ENCODE results near the gene ADIG. TPM values are rescaled to one million over a fixed set of nuclear protein-coding genes. Genes with fewer than 3 reads are reported as not detected.

Gene ADIG
- total RNA-seq (2014; rRNA removed; shearing (Covaris generic); ENCODE audit: low replicate concordance): not detected in 2 replicates

DNA sequence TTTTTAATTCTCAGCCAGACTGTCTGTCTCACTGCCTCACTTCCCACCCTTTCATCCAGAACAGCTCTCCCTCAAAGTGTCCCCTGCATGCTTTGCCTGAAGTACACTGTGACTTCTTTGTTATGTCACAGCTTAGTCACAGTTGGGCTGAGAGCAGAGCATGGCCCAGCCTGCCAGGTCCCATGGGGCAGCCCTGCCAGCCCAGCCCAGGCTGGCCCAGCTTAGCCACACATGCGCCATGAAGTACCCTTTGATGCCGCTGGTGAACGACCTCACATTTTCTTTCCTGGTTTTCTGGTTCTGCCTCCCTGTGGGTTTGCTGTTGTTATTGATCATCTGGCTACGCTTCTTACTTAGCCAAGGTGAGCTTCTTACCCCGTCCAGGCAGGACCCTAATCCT lies at the start of gene ADIG:
Gene ADIG, plus strand, starts transcription at position 185 of the 400 bp plus-strand sequence. Its CDS starts 54 bp downstream, at position 239.
- DNase-seq: no peak
- Histone ChIP-seq H3K36me3 (peaks cover 22% of the 10 kb centered on the region), H3K27me3 (no peaks in the 10 kb centered on the region), H3K9me3 (no peaks in the 10 kb centered on the region), H3K4me3 (no peak within 1 kb of the TSS)

DNA sequence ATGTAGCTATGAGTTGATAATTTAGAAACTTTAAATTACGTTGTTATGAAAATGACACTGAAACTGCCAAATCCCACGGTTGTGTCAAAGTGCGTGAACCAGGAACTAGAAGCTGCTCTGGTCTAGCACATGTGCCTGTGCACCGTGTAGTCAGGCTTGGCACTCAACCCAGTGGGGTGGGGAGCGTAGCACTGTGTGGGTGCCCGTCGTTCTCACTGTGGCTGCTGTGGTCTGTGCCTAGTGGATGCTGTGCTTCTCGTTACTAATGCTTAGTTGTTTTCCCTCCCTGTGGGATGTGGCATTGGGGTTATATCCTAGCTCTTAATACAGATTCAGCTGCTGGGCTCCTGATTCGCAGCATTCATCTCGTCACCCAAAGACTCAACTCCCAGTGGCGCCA lies 46.2 kb upstream of the ADIG start:
- Histone ChIP-seq H3K27me3 (no peaks in the 10 kb centered on the region), H3K4me3 (no peak overlapping the region), H3K36me3 (peaks cover 62% of the 10 kb centered on the region), H3K9me3 (no peaks in the 10 kb centered on the region)
- DNase-seq: no peak

DNA sequence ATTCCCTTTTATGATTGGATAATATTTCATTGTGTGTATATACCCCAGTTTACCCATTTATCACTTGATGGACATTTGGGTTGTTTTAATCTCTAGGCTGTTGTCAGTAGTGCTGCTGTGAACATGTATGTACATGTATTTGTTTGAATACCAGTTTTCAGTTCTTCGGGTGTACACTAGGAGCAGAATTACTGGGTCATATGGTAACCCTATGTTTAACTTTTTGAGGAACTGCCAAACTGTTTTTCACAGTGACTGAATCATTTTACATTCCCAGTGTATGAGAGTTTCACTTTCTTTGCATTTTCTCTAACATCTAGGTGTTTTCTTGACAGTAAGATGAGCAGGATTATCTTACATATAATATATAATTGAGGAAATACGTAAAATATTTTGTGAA lies 44.7 kb upstream of the ADIG start:
- Histone ChIP-seq H3K4me3 (no peak overlapping the region), H3K27me3 (no peaks in the 10 kb centered on the region), H3K36me3 (peaks cover 73% of the 10 kb centered on the region), H3K9me3 (no peaks in the 10 kb centered on the region)
- DNase-seq: no peak

DNA sequence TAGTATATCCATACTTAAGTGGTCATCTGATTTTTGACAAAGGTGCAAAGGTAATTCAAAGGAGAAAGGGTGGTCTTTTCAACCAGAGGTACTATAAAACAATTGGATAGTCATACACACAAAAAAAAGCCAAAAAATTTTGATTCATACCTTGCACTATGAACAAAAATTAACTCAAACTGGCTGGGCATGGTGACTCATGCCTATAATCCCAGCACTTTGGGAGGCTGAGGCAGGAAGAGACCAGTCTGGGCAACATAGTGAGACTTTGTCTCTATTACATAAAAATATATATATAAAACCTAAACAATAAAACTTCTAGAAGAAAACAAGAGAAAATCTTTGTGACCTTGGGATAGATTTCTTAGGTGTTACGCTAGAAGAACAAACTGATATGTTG lies 43.8 kb upstream of the ADIG start:
- no peaks in the 10 kb centered on the region for H3K9me3 ChIP-seq
- no peak overlapping the region for H3K4me3 ChIP-seq
- no peaks in the 10 kb centered on the region for H3K27me3 ChIP-seq
- peaks cover 79% of the 10 kb centered on the region for H3K36me3 ChIP-seq
- peak; percentile 3 for DNase-seq

DNA sequence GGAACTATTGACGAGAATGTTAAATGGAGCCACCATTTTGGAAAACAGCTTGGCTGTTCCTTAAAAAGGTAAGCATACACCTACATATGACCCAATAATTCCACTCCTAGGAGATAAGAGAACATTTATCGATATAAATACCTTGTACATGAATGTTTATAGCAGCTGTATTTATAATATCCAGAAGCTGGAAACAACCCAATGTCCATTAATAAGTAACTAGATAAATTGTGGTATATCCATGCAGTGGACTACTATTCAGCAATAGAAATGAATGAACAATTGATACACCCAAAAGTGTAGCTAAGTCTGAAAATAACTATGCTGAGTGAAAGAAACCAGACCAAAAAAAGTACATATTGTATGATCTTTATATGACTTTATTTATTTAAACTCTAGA lies 42.2 kb upstream of the ADIG start:
- peaks cover 81% of the 10 kb centered on the region for H3K36me3 ChIP-seq
- H3K9me3 ChIP-seq: no peaks in the 10 kb centered on the region
- no peak overlapping the region for H3K4me3 ChIP-seq
- no peaks in the 10 kb centered on the region for H3K27me3 ChIP-seq
- no peak for DNase-seq

DNA sequence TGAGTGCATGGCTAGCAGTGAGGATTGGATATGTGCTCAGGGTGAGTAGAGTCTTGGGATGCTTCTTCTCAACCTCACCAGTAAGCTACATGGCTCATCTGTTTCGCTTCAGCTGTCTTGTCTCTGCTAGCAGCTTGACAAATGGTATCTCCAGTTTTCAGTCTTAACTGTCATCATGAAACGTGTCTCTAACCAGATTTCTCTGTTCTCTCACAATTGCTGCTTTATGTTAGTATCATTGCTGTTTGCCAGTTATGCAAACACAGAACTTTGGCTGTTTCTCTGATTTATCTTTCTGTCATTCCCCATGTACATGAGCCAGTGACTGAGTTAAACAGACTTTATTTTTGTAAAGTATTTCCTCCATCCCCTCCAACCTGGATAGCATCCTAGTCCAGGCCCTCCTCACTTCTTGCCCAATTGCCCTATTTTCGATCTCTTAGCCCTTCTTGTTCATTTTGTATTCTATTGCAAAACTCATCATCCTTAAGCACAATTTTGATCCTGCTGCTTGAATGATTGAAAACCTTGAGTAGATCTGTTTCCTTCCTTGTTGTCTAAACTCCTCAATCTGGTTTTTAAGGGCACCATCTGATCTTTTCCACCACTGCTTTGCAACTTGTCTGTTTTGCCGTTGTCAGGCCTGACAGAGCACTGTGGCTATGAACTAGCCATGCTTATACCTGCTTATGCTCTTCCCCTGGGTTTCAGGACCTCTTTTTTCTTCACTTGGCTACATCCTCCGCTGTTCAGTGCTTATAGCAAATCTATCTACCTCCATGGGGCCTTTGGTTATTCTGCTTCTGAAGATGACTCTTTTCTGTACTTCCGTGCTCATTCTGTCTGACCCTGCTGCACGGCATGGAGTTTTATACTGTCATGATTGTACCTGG lies 37.7 kb upstream of the ADIG start:
- DNase-seq: no peak
- H3K4me3 ChIP-seq: no peak overlapping the region
- H3K27me3 ChIP-seq: no peaks in the 10 kb centered on the region
- H3K36me3 ChIP-seq: peaks cover 75% of the 10 kb centered on the region
- no peaks in the 10 kb centered on the region for H3K9me3 ChIP-seq

DNA sequence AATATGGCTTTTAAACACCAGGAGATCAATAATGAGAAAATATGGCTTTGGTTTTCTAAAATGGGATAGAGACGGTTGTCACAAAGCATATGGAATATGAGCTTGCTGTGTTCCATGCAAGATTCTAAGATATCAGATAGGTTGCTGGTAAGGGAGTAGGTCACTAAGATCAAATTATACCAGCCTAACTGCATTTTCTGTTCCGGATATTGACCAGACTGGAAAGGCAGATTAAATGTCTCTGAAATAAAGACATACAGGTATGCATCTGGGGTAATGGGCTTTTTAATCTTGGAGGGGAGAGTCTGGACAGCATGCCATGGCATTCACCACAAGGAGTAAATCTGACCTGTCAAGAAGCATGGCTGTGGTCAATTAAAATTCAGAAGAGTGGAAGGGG lies 35.2 kb upstream of the ADIG start:
- no peak overlapping the region for H3K4me3 ChIP-seq
- H3K36me3 ChIP-seq: peaks cover 78% of the 10 kb centered on the region
- H3K9me3 ChIP-seq: no peaks in the 10 kb centered on the region
- no peak for DNase-seq
- no peaks in the 10 kb centered on the region for H3K27me3 ChIP-seq

DNA sequence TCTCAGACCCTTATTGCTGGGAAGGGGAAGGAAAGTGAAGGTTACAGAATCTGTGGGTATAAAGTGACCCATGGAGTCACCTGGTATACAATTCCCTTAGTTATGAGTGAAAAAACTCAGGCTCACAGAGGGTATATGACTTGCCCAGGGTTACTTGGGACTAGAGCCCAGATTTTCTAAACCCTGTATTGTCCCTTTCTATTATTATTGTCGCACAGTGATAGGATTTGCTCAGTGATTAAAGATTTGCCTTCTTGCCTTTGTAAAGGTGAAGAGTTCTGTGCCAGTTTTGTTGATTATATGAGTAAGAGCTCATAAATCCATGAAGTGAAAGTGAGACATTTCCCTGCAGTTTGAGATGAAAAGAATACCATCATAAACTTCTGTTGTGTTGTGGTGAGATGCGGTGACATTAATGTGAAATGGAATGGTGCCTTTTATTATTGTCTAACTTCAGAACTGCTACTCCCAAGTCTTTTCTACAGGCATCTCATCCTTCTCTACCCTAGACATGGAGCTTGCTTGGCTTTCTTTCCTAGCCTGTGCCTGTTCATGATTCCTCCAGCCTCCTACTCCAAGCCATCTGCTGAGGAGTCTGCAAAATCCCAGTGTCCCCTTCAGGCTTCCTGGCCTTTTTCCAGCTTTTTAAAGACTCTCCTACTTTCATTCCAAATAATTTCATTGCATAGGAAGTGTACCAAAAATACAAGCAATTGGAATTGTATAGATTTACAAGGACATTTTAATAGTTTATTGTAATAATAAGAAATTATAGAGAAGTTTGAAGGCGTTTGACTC lies 33.5 kb upstream of the ADIG start:
- DNase-seq: no peak
- H3K36me3 ChIP-seq: peaks cover 76% of the 10 kb centered on the region
- no peak overlapping the region for H3K4me3 ChIP-seq

DNA sequence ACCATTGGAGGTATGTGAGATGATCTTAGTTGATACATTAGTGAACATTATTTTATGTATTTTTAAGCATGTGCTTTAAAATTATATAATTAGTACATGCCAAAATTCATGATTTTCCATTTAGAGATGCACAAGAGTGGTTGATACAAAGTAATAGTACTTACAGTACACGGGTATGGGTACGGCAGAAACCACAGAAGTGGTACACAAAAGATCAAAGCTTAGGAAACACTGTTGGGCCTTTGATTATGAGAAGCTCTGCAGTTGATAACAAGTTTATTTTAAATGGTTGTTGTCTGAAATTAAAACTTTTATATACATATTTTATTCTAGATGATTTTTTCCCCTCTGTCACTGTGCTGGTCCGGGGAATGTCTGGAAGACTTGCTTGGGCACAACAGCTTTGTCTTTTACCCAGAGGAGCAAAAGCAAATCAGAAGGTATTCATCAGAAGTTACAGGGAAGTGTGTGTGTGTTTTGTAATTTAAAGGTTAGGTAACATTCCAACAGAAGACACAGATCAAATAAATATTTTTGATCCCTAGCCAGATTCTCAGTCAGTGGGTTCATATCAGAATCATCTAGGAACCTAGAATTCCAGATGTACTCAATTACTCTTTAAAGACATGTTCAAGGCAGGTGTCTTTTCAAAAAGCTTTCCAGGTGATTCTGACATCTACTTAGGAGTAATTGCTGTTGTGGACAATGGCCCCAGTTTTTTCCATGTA lies 32.5 kb upstream of the ADIG start:
- H3K4me3 ChIP-seq: no peak overlapping the region
- H3K27me3 ChIP-seq: no peaks in the 10 kb centered on the region
- H3K9me3 ChIP-seq: no peaks in the 10 kb centered on the region
- peaks cover 77% of the 10 kb centered on the region for H3K36me3 ChIP-seq
- DNase-seq: no peak

More for the DNA sequence above, 33.5 kb upstream of the ADIG start:
- Histone ChIP-seq H3K9me3 (no peaks in the 10 kb centered on the region), H3K27me3 (no peaks in the 10 kb centered on the region)

DNA sequence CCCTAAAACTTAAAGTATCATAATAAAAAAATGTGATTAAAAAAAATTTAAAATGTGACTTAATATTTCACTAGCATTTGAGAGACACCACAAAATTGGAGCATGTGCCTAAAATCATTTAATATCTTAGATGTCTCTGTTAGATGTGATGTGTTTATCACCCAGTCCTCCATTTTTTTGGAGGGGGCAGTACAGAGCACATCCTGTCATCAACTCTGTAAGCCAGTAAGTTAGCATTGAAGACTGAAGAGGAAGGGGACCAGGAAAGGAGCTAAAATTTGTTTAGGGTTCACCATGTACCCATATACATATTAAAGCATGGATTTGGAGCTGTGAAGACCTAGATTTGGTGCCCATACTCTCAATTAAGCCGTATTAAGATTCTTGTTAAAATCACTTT lies 30.7 kb upstream of the ADIG start:
- Histone ChIP-seq H3K9me3 (no peaks in the 10 kb centered on the region), H3K36me3 (peaks cover 76% of the 10 kb centered on the region), H3K27me3 (no peaks in the 10 kb centered on the region), H3K4me3 (no peak overlapping the region)
- no peak for DNase-seq

DNA sequence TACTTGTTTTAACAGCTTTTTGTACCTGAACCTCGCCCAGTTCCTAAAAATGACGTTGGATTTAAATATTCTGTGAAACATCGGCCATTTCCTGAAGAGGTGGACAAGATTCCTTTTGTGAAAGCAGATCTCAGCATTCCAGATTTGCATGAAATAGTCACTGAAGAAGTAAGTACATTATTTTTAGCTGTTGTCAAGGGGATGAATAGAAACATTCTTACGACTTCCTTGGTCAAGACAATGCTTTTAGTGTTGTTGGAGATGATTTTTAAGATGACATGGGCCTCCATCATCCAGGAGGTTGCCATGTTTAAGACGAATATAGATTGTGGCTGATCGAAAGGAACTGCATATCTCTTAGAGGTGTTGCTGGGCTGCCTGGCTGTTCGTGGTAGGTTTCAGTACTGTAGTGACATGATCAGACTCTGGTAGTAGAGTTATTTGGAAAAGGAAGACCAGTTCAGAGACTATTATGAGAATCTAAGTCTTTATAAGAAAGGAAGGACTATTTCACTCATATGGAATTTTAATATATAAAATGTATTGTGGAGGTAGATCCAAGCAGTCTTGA lies 29.9 kb upstream of the ADIG start:
- peaks cover 75% of the 10 kb centered on the region for H3K36me3 ChIP-seq
- DNase-seq: no peak
- no peaks in the 10 kb centered on the region for H3K9me3 ChIP-seq
- no peak overlapping the region for H3K4me3 ChIP-seq
- no peaks in the 10 kb centered on the region for H3K27me3 ChIP-seq

DNA sequence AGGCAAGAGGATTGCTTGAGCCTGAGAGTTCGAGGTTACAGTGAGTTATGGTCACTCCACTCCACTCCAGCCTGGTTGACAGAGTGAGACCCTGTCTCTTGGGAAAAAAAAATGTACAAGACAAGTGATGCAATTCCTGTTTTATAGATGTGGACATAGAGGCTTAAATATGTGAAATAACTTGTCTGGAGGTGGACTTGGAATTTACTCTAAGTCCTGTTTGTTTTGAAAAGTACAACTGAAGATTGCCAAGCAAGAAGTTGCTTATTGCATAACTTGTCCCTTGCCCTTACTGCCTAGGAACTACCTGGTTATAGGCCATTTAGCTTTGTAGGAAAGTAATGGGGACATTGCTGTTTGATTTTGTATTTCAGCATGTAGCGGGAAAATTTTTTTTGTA lies 26.0 kb upstream of the ADIG start:
- Histone ChIP-seq H3K4me3 (no peak overlapping the region), H3K27me3 (no peaks in the 10 kb centered on the region), H3K9me3 (no peaks in the 10 kb centered on the region), H3K36me3 (peaks cover 50% of the 10 kb centered on the region)
- no peak for DNase-seq

DNA sequence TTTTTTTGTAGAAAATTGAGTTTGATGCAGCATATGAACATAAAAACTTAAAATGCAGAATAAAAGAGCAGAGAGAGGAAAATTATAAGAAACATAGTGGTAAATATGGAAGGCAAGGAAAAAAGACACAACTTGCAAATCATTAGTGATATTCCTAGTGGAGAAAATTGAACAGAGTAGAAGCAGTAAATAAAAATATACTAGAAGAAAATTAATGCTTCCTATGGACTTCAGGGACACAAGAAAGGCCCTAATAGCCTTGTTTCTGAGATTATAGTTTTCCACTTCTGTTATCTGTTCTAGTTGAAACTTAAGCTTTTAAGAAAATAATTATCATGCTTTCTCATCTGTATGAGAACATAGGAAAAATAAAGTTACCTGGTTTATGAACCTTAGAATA lies 25.6 kb upstream of the ADIG start:
- peaks cover 48% of the 10 kb centered on the region for H3K36me3 ChIP-seq
- H3K9me3 ChIP-seq: no peaks in the 10 kb centered on the region
- no peak for DNase-seq
- no peaks in the 10 kb centered on the region for H3K27me3 ChIP-seq
- no peak overlapping the region for H3K4me3 ChIP-seq

DNA sequence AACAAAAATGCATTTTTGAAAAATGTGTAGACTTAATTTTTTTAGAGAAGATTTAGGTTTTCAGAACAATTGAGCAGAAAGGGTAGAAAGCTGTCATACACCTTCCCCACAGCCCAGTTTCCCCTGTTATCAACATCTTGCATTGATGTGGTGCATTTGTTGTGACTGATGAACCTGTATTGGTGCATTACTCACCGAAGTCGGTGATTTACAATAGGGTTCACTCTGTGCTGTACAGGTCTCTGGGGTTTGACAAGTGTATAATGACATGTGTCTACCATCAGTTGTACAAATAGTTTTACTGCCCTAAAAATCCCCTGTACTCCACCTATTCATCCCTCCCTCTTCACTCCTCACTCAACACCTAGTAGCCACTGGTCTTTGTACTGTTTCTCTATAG lies 23.8 kb upstream of the ADIG start:
- Histone ChIP-seq H3K9me3 (no peaks in the 10 kb centered on the region), H3K27me3 (no peaks in the 10 kb centered on the region), H3K4me3 (no peak overlapping the region), H3K36me3 (peaks cover 32% of the 10 kb centered on the region)
- no peak for DNase-seq

DNA sequence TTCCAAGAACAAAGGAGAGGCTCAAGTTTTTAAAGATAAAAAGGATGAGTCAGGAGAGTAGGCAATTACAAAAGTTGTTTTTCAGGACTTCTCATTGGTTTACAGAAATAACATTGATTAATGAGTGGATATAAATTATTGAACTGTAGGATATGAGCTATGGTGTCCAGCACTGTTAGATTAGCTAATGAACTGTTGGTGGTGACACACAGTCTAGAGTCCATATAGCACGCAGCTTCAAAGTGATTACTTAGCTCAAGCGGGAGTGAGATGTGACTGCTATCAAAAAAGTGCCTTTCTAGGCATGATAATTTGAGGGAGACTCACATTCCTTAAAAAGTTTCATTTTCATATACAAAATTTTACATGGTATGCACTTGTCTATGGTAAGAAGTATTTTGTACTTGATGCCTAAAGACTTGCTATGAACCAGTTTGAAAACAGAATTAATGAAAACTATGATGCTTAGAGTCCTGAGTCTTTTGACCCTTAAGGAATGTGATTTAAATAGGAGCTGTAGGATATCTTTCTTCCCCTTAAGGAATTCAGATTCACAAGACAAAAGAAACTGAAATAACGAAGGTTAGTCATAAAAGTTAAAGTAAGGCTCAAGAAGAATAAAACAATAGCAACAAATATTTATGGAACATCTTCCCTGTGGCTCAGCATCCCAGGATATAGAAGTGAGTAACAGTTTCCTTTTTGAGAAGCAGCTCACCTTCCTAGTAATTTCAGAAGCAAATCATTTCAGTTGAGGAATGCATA lies 22.2 kb upstream of the ADIG start:
- Histone ChIP-seq H3K4me3 (no peak overlapping the region), H3K27me3 (no peaks in the 10 kb centered on the region), H3K36me3 (peaks cover 26% of the 10 kb centered on the region), H3K9me3 (no peaks in the 10 kb centered on the region)
- DNase-seq: no peak

DNA sequence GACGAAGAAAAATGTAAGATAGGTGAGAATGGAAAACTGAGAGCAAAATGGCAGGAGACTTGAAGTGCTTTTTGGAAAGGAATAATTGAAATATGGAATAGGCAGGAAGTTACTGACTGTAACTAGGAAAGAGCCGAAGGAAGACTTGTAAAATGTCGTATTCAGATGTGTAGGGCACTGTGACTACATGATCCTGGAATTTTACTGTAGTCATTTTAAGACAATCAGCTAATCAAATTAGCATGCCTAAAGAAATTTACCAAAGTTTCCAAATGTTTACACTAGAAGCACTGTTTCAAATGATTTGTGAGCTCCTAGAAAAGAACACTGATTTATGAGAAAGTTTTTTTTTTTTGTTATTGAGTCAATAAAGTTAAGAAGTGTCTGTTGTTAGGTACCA lies 21.2 kb upstream of the ADIG start:
- Histone ChIP-seq H3K9me3 (no peaks in the 10 kb centered on the region), H3K36me3 (peaks cover 25% of the 10 kb centered on the region), H3K4me3 (no peak overlapping the region), H3K27me3 (no peaks in the 10 kb centered on the region)
- no peak for DNase-seq
